NOMO-1 treated with dmso at 0.1 percent for 144 hours (cell line): ENCODE results near the gene LCE1C.

ENCODE experiments used
- DNase-seq: peaks from one replicate; lab custom pipeline; 2025; ENCODE audit not compliant: unreplicated experiment; lab: John Stamatoyannopoulos, UW

The LCE1C gene

DNA sequence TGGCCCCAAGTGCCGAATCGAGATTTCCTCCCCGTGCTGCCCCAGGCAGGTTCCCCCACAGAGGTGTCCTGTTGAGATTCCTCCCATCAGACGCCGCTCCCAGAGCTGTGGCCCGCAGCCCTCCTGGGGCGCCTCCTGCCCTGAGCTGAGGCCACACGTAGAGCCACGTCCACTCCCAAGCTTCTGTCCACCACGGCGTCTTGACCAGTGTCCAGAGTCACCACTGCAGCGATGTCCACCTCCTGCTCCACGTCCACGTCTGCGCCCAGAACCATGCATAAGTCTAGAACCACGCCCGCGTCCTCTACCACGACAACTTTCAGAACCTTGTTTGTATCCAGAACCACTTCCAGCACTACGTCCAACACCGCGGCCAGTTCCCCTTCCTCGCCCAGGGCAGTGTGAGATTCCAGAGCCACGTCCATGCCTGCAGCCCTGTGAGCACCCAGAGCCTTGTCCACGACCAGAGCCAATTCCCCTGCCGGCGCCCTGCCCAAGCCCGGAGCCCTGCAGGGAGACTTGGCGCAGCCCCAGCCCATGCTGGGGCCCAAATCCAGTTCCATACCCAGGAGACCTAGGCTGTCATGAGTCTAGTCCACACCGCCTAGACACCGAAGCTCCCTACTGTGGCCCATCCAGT, 45.8 kb downstream of the LCE1C start:
- DNase-seq = no peak

DNA sequence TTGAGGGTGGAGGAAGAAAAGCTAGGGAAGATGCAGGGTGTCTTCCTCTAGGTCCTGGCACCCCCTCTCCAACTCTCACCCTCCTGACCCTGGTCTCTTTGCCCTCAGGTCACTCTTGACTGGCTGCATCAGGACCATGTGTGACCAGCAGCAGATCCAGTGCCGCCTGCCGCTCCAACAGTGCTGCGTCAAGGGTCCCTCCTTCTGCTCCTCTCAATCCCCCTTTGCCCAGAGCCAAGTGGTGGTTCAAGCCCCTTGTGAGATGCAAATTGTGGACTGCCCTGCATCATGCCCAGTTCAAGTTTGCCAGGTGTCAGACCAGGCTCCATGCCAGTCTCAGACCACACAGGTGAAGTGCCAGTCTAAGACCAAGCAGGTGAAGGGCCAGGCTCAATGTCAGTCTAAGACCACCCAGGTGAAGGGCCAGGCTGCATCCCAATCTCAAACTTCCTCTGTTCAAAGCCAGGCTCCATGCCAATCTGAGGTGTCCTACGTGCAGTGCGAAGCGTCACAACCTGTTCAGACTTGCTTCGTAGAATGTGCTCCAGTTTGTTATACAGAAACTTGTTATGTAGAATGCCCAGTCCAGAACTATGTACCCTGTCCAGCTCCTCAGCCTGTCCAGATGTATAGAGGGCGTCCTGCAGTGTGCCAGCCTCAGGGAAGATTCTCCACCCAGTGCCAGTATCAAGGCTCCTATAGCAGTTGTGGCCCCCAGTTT, 46.8 kb downstream of the LCE1C start:
- DNase-seq = no peak

DNA sequence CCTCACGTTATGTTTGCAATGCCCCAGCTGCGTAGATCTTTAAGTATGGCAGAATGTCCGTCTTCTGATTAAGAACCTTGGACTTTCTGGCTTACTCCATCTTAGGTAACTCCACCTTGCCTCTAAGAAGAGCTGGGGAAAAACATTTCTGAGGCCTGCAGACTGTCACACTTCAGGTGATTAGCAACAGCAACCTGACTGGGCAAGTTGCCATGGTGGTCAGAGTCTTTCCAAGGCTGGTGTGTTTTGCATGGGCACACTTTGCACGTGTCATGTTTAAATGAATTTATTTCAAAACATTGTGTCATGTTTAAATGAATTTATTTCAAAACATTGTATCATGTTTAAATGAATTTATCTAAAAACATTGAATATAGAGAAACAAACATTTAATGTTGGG, 47.8 kb downstream of the LCE1C start:
- DNase-seq = no peak

DNA sequence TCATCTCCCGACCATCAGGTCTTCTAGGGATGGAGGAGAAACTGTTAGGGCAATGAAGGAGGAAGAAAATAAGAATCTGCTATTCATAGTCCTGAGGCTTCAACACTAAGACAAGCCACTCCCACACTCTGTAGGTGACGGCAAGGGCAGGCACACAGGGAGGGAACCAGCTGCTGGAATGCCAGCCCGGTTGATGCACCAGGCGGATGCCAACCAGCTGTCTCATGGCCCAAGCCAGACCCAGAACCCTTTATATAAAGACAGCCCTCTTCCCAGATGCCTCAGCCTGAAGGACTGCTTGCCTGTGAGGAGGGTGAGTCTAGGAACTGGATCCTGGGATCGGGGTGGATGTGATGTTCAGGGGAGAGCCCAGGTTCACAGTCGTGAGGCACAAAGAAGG, 48.7 kb downstream of the LCE1C start, which contains the start of gene KPRP:
TSS of gene KPRP (plus strand) at position 279 of the 400 bp plus-strand sequence. CDS start 1,564 bp downstream, outside the sequence.
- DNase-seq = no peak

DNA sequence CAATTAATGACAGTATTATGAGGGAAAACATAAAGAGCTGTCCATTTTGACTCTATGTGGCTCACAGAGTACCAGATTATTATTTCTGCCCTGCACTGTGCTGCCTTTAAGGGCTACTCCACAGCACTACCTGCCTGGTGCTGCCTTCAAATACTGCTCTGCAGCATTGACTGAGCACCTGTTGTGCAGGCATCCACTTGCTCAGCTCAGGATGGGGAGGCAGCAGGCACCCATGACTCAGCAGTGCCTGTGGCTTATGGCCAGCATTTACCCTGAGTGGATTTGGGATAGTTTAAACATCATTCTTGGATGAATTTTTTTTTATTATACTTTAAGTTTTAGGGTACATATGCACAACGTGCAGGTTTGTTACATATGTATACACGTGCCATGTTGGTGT, 49.6 kb downstream of the LCE1C start:
- no peak for DNase-seq
